GM18951 (cell line): ENCODE results near the gene ZNF516.

Experiments used
- POLR2A ChIP-seq: IDR thresholded peaks from 4 replicates; pipeline ENCODE4 v1.6.1; 2011; ENCODE audit warnings: mild to moderate bottlenecking; ENCODE audit not compliant: insufficient read length, insufficient read depth; ENCODE audit errors: extremely low read depth
- in situ Hi-C: fragments of 300-500 bp; cut with MboI; formaldehyde crosslinking; loops from one replicate; pipeline ENCODE4 v1.12.0; 2022; ENCODE audit warnings: low sequenced_read_pairs, mixed read lengths, inconsistent platforms; ENCODE audit not compliant: unreplicated experiment

Gene ZNF516

GRCh38 chr18:76425146-76426131 lies 69.6 kb downstream of the ZNF516 start:
- no peak for TF ChIP-seq POLR2A
- in situ Hi-C loops: no loop called here

- TF ChIP-seq POLR2A: no peak
- in situ Hi-C loops: no loop called here
Measured at GRCh38 chr18:76422838-76423237, 72.2 kb downstream of the ZNF516 start.

- in situ Hi-C loops: no loop called here
- TF ChIP-seq POLR2A: no peak
Measured at GRCh38 chr18:76422121-76422520, 72.9 kb downstream of the ZNF516 start.

GRCh38 chr18:76421685-76422078 lies 73.4 kb downstream of the ZNF516 start:
- no peak for TF ChIP-seq POLR2A
- in situ Hi-C loops: no loop called here

DNA sequence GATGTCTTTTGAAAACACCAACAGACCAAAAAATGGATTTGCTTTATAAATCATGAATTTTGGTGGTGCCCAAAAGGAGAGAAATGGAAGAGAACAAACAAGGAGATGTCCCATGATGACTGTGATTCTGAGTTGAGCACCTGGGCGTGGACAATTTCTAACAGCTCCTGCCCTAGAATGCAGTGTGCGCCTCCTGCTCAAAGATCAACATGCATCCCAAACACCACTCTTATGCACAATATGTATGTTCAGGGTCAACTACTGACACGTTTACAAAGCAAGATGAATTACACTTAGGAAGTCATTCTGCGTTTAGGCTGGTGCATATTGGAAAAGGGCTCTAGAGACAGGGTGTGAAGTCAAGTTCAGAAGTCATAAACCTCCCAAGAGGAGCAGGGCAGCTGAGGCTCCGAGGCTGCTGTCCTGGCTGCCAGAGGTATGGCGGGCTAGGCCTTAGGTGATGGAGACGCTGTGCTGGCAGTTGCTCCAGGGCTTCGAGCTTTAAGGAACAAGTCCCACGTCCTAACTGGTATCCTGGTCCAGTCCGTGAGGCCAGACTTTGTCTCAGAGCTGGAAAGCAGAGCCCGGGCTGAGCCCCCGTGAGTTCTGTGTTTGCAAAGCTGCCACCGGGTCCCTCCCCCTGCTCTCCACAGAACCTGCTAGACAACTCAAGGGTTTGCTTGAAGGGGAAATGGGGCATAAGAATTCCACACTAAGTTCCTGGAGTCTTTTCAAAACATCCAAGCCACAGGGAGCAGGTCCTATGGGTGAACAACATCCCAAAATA lies 74.0 kb downstream of the ZNF516 start:
- TF ChIP-seq POLR2A: no peak
- in situ Hi-C loops: no loop called here

DNA sequence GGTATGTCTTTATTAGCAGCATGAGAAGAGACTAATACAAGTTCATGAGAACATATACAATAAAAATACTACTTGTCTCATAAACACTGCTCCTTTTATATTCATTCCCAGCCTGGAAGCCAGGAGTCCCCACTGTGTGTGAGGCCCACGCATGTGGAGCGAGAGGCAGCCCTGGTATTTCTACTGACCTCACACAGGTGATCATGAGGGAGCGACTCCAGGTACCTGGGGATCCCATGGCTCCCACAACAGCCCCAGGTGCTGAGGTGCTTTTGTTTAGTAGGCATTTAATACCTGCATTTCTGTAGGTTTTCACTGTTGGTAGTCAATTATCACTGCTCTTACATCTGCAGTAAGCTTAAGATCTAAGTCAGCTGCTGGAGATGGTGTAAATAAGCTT lies 75.2 kb downstream of the ZNF516 start:
- in situ Hi-C loops: no loop called here
- TF ChIP-seq POLR2A: no peak

DNA sequence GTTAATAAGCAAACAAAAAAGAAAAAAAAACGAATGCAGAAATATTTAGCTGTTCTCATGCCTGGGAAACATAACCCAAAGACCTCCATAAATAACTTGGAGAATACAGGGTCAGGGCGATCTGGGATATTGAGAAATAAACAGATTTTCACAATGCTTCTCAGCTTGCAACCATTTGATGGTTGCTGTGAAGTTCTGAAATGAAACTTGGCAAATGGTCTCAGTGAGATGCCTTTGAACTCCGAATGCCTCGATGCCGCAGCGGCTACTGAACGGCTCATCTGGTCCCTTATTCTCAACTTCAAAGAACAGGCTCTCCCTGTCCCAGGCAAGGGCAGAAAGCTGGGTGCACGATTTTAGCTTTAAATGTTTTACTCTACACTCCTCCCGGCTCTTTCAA lies 78.1 kb downstream of the ZNF516 start:
- TF ChIP-seq POLR2A: no peak
- in situ Hi-C loops: no loop called here

- in situ Hi-C loops: no loop called here
- TF ChIP-seq POLR2A: no peak
Measured at GRCh38 chr18:76414936-76415621, 80.0 kb downstream of the ZNF516 start.

- TF ChIP-seq POLR2A: no peak
- in situ Hi-C loops: no loop called here
Measured at GRCh38 chr18:76412818-76413565, 82.0 kb downstream of the ZNF516 start.

- in situ Hi-C loops: no loop called here
- TF ChIP-seq POLR2A: no peak
Measured at GRCh38 chr18:76412010-76412817, 82.8 kb downstream of the ZNF516 start.

GRCh38 chr18:76410660-76411417 lies 84.2 kb downstream of the ZNF516 start:
- in situ Hi-C loops: no loop called here
- TF ChIP-seq POLR2A: no peak

- no peak for TF ChIP-seq POLR2A
Measured at GRCh38 chr18:76410033-76410432, 85.0 kb downstream of the ZNF516 start.

More at GRCh38 chr18:76410033-76410432, 85.0 kb downstream of the ZNF516 start:
- in situ Hi-C loops: no loop called here
